T-helper 22 cell (primary cell): ENCODE measurements around the gene ZNF714.

Experiments used
- DNase-seq: peaks from one replicate; pipeline ENCODE4 v3.0.0-alpha.2; 2020; ENCODE audit warnings: low read depth

The ZNF714 gene

GRCh38 chr19:21082011-21082975, at the start of gene ZNF714:
ZNF714 (plus strand) TSS chr19:21082203; CDS start chr19:21098269, 16,066 bp downstream.
- peak; percentile 68 for DNase-seq

- DNase-seq = no peak
These were observed 37.0 kb upstream of the ZNF714 start for GRCh38 chr19:21045028-21045427.

GRCh38 chr19:21046489-21046888, 35.5 kb upstream of the ZNF714 start:
- no peak for DNase-seq

- DNase-seq = no peak
These were observed 34.3 kb upstream of the ZNF714 start for GRCh38 chr19:21047716-21048115.

- no peak for DNase-seq
These were observed 29.1 kb upstream of the ZNF714 start for GRCh38 chr19:21052902-21053301.

- DNase-seq = no peak
These were observed 16.7 kb upstream of the ZNF714 start for GRCh38 chr19:21065336-21065735.

GRCh38 chr19:21084343-21084742, 2.3 kb downstream of the ZNF714 start:
- DNase-seq = no peak

GRCh38 chr19:21087871-21088270, 5.9 kb downstream of the ZNF714 start:
- DNase-seq = no peak

GRCh38 chr19:21092109-21092508, 10.1 kb downstream of the ZNF714 start:
- DNase-seq = no peak

GRCh38 chr19:21094347-21095025, 12.5 kb downstream of the ZNF714 start:
- no peak for DNase-seq

GRCh38 chr19:21098291-21098690, 16.3 kb downstream of the ZNF714 start:
- no peak for DNase-seq

GRCh38 chr19:21101521-21102242, 19.7 kb downstream of the ZNF714 start:
- DNase-seq = no peak

- DNase-seq = no peak
These were observed 27.1 kb downstream of the ZNF714 start for GRCh38 chr19:21109116-21109515.

GRCh38 chr19:21110183-21110582, 28.2 kb downstream of the ZNF714 start:
- no peak for DNase-seq

GRCh38 chr19:21115430-21115829, 33.4 kb downstream of the ZNF714 start:
- DNase-seq = no peak

- no peak for DNase-seq
These were observed 35.3 kb downstream of the ZNF714 start for GRCh38 chr19:21117041-21117907.

GRCh38 chr19:21126078-21126477, 44.1 kb downstream of the ZNF714 start:
- no peak for DNase-seq

- no peak for DNase-seq
These were observed 45.0 kb downstream of the ZNF714 start for GRCh38 chr19:21127001-21127400.

- no peak for DNase-seq
These were observed 45.9 kb downstream of the ZNF714 start for GRCh38 chr19:21127898-21128297.

- DNase-seq = no peak
These were observed 47.1 kb downstream of the ZNF714 start for GRCh38 chr19:21128901-21129698.
